ENCODE measurements around the gene OR2D2.

DNA sequence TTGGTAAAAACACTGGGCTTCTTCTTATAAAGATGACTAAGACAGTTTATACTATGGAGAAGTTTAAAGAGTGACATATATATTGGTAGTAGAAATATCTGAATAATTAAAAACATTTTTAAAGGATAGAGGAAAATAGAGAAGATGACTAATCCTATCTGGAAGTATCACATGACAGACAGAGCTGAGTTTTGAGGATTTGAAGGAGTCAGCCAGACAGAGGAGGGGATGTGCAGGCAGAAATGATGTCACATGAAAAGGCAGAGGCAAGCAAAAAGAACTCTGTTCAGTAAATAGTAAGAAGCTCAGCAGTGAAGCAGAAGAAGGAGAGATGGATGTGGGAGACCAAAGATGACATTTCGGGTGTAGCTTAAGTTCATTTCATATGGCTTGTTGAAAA, 27.9 kb downstream of the OR2D2 start:
- TF ChIP-seq, protein P1, sequence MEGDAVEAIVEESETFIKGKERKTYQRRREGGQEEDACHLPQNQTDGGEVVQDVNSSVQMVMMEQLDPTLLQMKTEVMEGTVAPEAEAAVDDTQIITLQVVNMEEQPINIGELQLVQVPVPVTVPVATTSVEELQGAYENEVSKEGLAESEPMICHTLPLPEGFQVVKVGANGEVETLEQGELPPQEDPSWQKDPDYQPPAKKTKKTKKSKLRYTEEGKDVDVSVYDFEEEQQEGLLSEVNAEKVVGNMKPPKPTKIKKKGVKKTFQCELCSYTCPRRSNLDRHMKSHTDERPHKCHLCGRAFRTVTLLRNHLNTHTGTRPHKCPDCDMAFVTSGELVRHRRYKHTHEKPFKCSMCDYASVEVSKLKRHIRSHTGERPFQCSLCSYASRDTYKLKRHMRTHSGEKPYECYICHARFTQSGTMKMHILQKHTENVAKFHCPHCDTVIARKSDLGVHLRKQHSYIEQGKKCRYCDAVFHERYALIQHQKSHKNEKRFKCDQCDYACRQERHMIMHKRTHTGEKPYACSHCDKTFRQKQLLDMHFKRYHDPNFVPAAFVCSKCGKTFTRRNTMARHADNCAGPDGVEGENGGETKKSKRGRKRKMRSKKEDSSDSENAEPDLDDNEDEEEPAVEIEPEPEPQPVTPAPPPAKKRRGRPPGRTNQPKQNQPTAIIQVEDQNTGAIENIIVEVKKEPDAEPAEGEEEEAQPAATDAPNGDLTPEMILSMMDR (IDR thresholded peaks at IDR 0.05) = no peak
- TF ChIP-seq ZFX (IDR thresholded peaks at IDR 0.05; ENCODE audit: borderline replicate concordance) = no peak
